OCI-LY1 (cell line): ENCODE results near the gene CLTCL1.

Experiments
- H2AFZ ChIP-seq: fragments of 200-600 bp; sonication (generic), shearing (Covaris generic); 2 replicates; pipeline ENCODE4 v1.6.0; 2014; ENCODE audit warnings: antibody characterized with exemption, mild to moderate bottlenecking, low read length
- H3F3A ChIP-seq: fragments of 200-600 bp; sonication (generic), shearing (Covaris generic); 2 replicates; pipeline ENCODE4 v1.6.0; 2014; ENCODE audit warnings: mild to moderate bottlenecking, antibody characterized with exemption, low read length, moderate library complexity; ENCODE audit not compliant: insufficient read depth
- H3K27ac ChIP-seq: fragments of 200-600 bp; sonication (generic); 2 replicates; pipeline ENCODE4 v1.5.1; 2014; ENCODE audit warnings: low read length, mixed run types, mild to moderate bottlenecking, low read depth; ENCODE audit not compliant: poor library complexity, severe bottlenecking
- H3K27me3 ChIP-seq: fragments of 200-600 bp; sonication (generic); 2 replicates; pipeline ENCODE4 v1.6.0; 2014; ENCODE audit warnings: antibody characterized with exemption, mild to moderate bottlenecking, low read length, moderate library complexity; ENCODE audit not compliant: insufficient read depth
- H3K36me3 ChIP-seq: fragments of 200-600 bp; sonication (generic); 2 replicates; pipeline ENCODE4 v1.6.1; 2014; ENCODE audit warnings: mild to moderate bottlenecking, antibody characterized with exemption, low read length, moderate library complexity, mixed read lengths; ENCODE audit not compliant: insufficient read depth
- H3K4me1 ChIP-seq: fragments of 200-600 bp; sonication (generic); 2 replicates; pipeline ENCODE4 v1.5.1; 2014; ENCODE audit warnings: mild to moderate bottlenecking, low read length, moderate library complexity; ENCODE audit not compliant: insufficient read depth, severe bottlenecking
- H3K4me2 ChIP-seq: fragments of 200-600 bp; sonication (generic), shearing (Covaris generic); 2 replicates; pipeline ENCODE4 v1.6.1; 2014; ENCODE audit warnings: low read length
- H3K4me3 ChIP-seq: fragments of 200-600 bp; sonication (generic); 2 replicates; pipeline ENCODE4 v1.5.1; 2014; ENCODE audit warnings: low read length, low read depth, mild to moderate bottlenecking, mixed read lengths; ENCODE audit not compliant: poor library complexity, severe bottlenecking
- H3K79me2 ChIP-seq: fragments of 200-600 bp; shearing (Covaris generic); 2 replicates; pipeline ENCODE4 v1.6.1; 2016; ENCODE audit warnings: mixed run types, low read length, mixed read lengths; ENCODE audit not compliant: insufficient read depth
- H3K9ac ChIP-seq: fragments of 200-600 bp; sonication (generic), shearing (Covaris generic); 2 replicates; pipeline ENCODE4 v1.6.1; 2014; ENCODE audit warnings: mild to moderate bottlenecking, low read length, mixed read lengths
- H3K9me2 ChIP-seq: fragments of 200-600 bp; sonication (generic), shearing (Covaris generic); 2 replicates; pipeline ENCODE4 v1.6.1; 2014; ENCODE audit warnings: low read depth, mild to moderate bottlenecking, low read length, mixed read lengths
- H3K9me3 ChIP-seq: fragments of 200-600 bp; shearing (Covaris generic); 2 replicates; pipeline ENCODE4 v1.6.1; 2014; ENCODE audit warnings: low read length, mixed read lengths
- H4K20me1 ChIP-seq: fragments of 200-600 bp; sonication (generic), shearing (Covaris generic); 2 replicates; pipeline ENCODE4 v1.6.0; 2016; ENCODE audit warnings: mild to moderate bottlenecking, low read length; ENCODE audit not compliant: insufficient read depth
- EZH2 ChIP-seq: fragments of 200-600 bp; sonication (generic), shearing (Covaris generic); IDR thresholded peaks from 2 replicates; pipeline ENCODE4 v1.8.0; 2017; ENCODE audit warnings: borderline replicate concordance, mixed run types, mild to moderate bottlenecking, antibody characterized with exemption, low read length, moderate library complexity, mixed read lengths
- TF ChIP-seq, protein P1 (sequence below): fragments of 200-600 bp; sonication (generic), shearing (Covaris generic); IDR thresholded peaks from 2 replicates; pipeline ENCODE4 v1.5.1; 2017; ENCODE audit warnings: mild to moderate bottlenecking, antibody characterized with exemption, low read length, moderate library complexity, mixed read lengths

Gene CLTCL1

DNA sequence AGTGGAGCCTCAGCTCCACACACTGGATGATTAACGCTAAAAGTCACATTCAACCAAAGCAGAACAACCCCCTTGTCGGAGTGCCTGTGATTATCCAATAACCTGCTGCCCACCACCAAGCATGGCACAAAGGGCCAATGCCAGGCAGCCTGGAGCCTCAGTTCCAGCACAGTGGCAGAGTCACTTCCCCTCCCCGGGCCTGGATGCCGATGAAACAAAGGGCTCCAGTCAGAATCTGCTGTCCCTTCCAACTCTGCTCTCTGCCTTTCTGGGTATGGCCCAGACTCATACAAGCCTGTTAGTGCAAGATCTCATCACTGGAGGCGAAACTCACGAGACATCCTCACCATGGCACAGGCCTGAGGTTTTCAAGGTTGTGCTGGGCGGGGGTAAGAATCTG is 52.1 kb downstream of the CLTCL1 start:
- no peaks in the 10 kb centered on the region for H3K36me3 ChIP-seq
- no peak overlapping the region for H3K27ac ChIP-seq
- H4K20me1 ChIP-seq, result no peaks in the 10 kb centered on the region
- H3K79me2 ChIP-seq, result no peaks in the 10 kb centered on the region
- no peaks in the 10 kb centered on the region for H3F3A ChIP-seq
- no peaks in the 10 kb centered on the region for H3K4me1 ChIP-seq
- no peak for TF ChIP-seq EZH2
- TF ChIP-seq, protein P1, sequence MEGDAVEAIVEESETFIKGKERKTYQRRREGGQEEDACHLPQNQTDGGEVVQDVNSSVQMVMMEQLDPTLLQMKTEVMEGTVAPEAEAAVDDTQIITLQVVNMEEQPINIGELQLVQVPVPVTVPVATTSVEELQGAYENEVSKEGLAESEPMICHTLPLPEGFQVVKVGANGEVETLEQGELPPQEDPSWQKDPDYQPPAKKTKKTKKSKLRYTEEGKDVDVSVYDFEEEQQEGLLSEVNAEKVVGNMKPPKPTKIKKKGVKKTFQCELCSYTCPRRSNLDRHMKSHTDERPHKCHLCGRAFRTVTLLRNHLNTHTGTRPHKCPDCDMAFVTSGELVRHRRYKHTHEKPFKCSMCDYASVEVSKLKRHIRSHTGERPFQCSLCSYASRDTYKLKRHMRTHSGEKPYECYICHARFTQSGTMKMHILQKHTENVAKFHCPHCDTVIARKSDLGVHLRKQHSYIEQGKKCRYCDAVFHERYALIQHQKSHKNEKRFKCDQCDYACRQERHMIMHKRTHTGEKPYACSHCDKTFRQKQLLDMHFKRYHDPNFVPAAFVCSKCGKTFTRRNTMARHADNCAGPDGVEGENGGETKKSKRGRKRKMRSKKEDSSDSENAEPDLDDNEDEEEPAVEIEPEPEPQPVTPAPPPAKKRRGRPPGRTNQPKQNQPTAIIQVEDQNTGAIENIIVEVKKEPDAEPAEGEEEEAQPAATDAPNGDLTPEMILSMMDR, result no peak
- no peaks in the 10 kb centered on the region for H3K9me3 ChIP-seq
- H3K9me2 ChIP-seq, result no peaks in the 10 kb centered on the region
- no peak overlapping the region for H3K9ac ChIP-seq
- H3K4me2 ChIP-seq, result no peak overlapping the region
- no peaks in the 10 kb centered on the region; the same call in 1 of the 2 replicates for H3K27me3 ChIP-seq
- no peak overlapping the region for H3K4me3 ChIP-seq
- no peak overlapping the region for H2AFZ ChIP-seq

DNA sequence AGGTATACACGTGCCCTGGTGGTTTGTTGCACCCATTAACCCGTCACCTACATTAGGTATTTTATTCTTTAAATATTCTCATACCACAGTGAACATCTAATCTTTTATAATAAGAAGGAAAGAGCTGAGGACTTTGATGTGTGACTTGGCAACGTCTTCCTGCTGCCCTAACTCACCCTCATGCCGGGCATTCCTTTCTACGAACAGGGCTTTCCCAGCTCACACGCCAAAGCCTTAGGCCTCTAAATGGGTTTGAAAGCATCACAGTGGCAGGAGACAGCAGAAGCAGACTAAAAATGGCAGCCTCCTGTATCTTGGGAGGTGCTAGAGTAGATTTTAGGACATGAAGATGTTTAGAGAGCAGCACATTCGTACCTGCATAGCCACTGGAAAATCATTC is 52.6 kb downstream of the CLTCL1 start:
- Histone ChIP-seq H3K9me3 (no peaks in the 10 kb centered on the region), H2AFZ (no peak overlapping the region), H3K9ac (no peak overlapping the region), H3F3A (no peaks in the 10 kb centered on the region), H3K4me3 (no peak overlapping the region), H3K79me2 (no peaks in the 10 kb centered on the region), H3K36me3 (no peaks in the 10 kb centered on the region), H4K20me1 (no peaks in the 10 kb centered on the region), H3K27ac (no peak overlapping the region), H3K27me3 (no peaks in the 10 kb centered on the region; the same call in 1 of the 2 replicates), H3K9me2 (no peaks in the 10 kb centered on the region), H3K4me2 (no peak overlapping the region), H3K4me1 (no peaks in the 10 kb centered on the region)
- no peak for TF ChIP-seq EZH2
- TF ChIP-seq, protein P1, result no peak

DNA sequence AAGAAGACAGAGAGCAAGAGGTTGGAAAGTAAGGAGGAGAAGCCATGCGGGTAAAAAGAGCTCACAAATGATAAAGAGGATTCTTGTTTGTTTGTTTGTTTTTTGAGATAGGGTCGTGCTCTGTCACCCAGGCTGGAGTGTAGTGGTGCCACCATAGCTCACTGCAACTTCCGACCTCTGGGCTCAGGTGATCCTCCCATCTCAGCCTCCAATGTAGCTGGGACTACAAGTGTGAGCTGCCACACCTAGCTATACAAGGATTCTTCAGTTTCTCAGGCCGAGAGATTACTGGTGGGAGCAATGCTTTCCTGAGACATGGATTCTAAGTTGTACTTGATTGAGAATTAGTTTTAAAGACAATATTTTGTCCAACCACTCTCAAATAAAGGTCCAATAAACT is 55.6 kb downstream of the CLTCL1 start:
- no peak overlapping the region for H3K27ac ChIP-seq
- H4K20me1 ChIP-seq, result no peaks in the 10 kb centered on the region
- no peaks in the 10 kb centered on the region for H3K79me2 ChIP-seq
- no peak overlapping the region for H2AFZ ChIP-seq
- no peak overlapping the region for H3K4me3 ChIP-seq
- H3K4me2 ChIP-seq, result no peak overlapping the region
- peaks cover 1% of the 10 kb centered on the region; the same call in 1 of the 2 replicates for H3K27me3 ChIP-seq
- no peak for TF ChIP-seq EZH2
- TF ChIP-seq, protein P1, result no peak
- H3K9me2 ChIP-seq, result no peaks in the 10 kb centered on the region
- H3K9me3 ChIP-seq, result no peaks in the 10 kb centered on the region
- no peaks in the 10 kb centered on the region for H3F3A ChIP-seq
- H3K36me3 ChIP-seq, result no peaks in the 10 kb centered on the region
- H3K4me1 ChIP-seq, result no peaks in the 10 kb centered on the region
- no peak overlapping the region for H3K9ac ChIP-seq
